ENCODE measurements around the gene MAD2L1BP. TPM values are rescaled to one million over a fixed set of nuclear protein-coding genes. Genes with fewer than 3 reads are reported as not detected.
"Not testable (repeated sequence)": the region's sequence is repeated elsewhere in the genome, so short reads cannot be mapped to it uniquely, and the experiment has no call there.

MAD2L1BP gene
- 23.0 and 38.0 TPM in 2 replicates for total RNA-seq (2014; rRNA removed; shearing (Covaris generic))

GRCh38 chr6:43635387-43636307, at the start of gene MAD2L1BP:
Gene MAD2L1BP (plus strand): TSS chr6:43635840. CDS start chr6:43635876, 36 bp downstream.
- peak; percentile 55 for DNase-seq (ENCODE audit: low spot score)

- DNase-seq (ENCODE audit: low spot score), result no peak
Measured at GRCh38 chr6:43588194-43588593, 47.4 kb upstream of the MAD2L1BP start.

GRCh38 chr6:43589564-43589963, 46.1 kb upstream of the MAD2L1BP start:
- DNase-seq (ENCODE audit: low spot score), result not testable (repeated sequence)

GRCh38 chr6:43593938-43594337, 41.7 kb upstream of the MAD2L1BP start:
- DNase-seq (ENCODE audit: low spot score), result no peak

- DNase-seq (ENCODE audit: low spot score), result no peak
Measured at GRCh38 chr6:43600595-43600994, 35.0 kb upstream of the MAD2L1BP start.

- peak; percentile 44 for DNase-seq (ENCODE audit: low spot score)
Measured at GRCh38 chr6:43604174-43604573, 31.5 kb upstream of the MAD2L1BP start.

GRCh38 chr6:43606019-43606418, 29.6 kb upstream of the MAD2L1BP start:
- no peak for DNase-seq (ENCODE audit: low spot score)

- peak; percentile 65 for DNase-seq (ENCODE audit: low spot score)
Measured at GRCh38 chr6:43608310-43608763, 27.3 kb upstream of the MAD2L1BP start.

- DNase-seq (ENCODE audit: low spot score), result no peak
Measured at GRCh38 chr6:43608807-43609206, 26.8 kb upstream of the MAD2L1BP start.

GRCh38 chr6:43609402-43609801, 26.2 kb upstream of the MAD2L1BP start:
- DNase-seq (ENCODE audit: low spot score), result no peak

GRCh38 chr6:43610431-43610830, 25.2 kb upstream of the MAD2L1BP start:
- no peak for DNase-seq (ENCODE audit: low spot score)

GRCh38 chr6:43613721-43614395, 21.8 kb upstream of the MAD2L1BP start:
- DNase-seq (ENCODE audit: low spot score), result no peak

GRCh38 chr6:43614396-43614730, 21.3 kb upstream of the MAD2L1BP start:
- DNase-seq (ENCODE audit: low spot score), result no peak

- DNase-seq (ENCODE audit: low spot score), result no peak
Measured at GRCh38 chr6:43616725-43617472, 18.7 kb upstream of the MAD2L1BP start.

GRCh38 chr6:43621078-43621835, 14.4 kb upstream of the MAD2L1BP start:
- no peak for DNase-seq (ENCODE audit: low spot score)

GRCh38 chr6:43621836-43622180, 13.8 kb upstream of the MAD2L1BP start:
- no peak for DNase-seq (ENCODE audit: low spot score)

- DNase-seq (ENCODE audit: low spot score), result no peak
Measured at GRCh38 chr6:43622541-43622940, 13.1 kb upstream of the MAD2L1BP start.

GRCh38 chr6:43623880-43624785, 11.5 kb upstream of the MAD2L1BP start:
- no peak for DNase-seq (ENCODE audit: low spot score)

- DNase-seq (ENCODE audit: low spot score), result no peak
Measured at GRCh38 chr6:43624786-43625288, 10.8 kb upstream of the MAD2L1BP start.

- DNase-seq (ENCODE audit: low spot score), result no peak
Measured at GRCh38 chr6:43625393-43625992, 10.1 kb upstream of the MAD2L1BP start.
